Mesothelial cell of epicardium (in vitro differentiated cells): Measurements from ENCODE around the gene PCDHA1. TPM values are rescaled to one million over a fixed set of nuclear protein-coding genes. Genes with fewer than 3 reads are reported as not detected.

Experiments used
- DNase-seq, 2 experiments: peaks; one replicate each; pipeline ENCODE4 v3.0.0; 2021; ENCODE audit warnings: low spot score in 2 of 2; ENCODE audit not compliant: unreplicated experiment in 2 of 2
- H3K27ac Mint-ChIP-seq: 2 replicates; pipeline ENCODE4 v1.8.0; 2021; ENCODE audit warnings: mixed read lengths
- H3K27me3 Mint-ChIP-seq: 2 replicates; pipeline ENCODE4 v1.8.0; 2021; ENCODE audit warnings: low read depth, mixed read lengths
- H3K36me3 Mint-ChIP-seq: 2 replicates; pipeline ENCODE4 v1.8.0; 2021; ENCODE audit warnings: mixed read lengths
- H3K4me1 Mint-ChIP-seq: 2 replicates; pipeline ENCODE4 v1.8.0; 2021; ENCODE audit warnings: mixed read lengths
- H3K4me3 Mint-ChIP-seq: 2 replicates; pipeline ENCODE4 v1.8.0; 2021; ENCODE audit warnings: mild to moderate bottlenecking, moderate library complexity, mixed read lengths
- H3K9me3 Mint-ChIP-seq: 2 replicates; pipeline ENCODE4 v1.8.0; 2021; ENCODE audit warnings: mixed read lengths
- total RNA-seq: library from RNA; stranded (reverse); gene quantifications from 3 replicates; pipeline ENCODE4 v1.2.1, GENCODE V29; 2021
- TF ChIP-seq, protein P1 (sequence below): fragments of 200-600 bp; sonication (generic); IDR thresholded peaks from one replicate; pipeline ENCODE4 v1.5.0; 2021; ENCODE audit warnings: antibody characterized with exemption; ENCODE audit not compliant: unreplicated experiment

The PCDHA1 gene
- total RNA-seq, 1 donor from 2014 or later = not detected

DNA sequence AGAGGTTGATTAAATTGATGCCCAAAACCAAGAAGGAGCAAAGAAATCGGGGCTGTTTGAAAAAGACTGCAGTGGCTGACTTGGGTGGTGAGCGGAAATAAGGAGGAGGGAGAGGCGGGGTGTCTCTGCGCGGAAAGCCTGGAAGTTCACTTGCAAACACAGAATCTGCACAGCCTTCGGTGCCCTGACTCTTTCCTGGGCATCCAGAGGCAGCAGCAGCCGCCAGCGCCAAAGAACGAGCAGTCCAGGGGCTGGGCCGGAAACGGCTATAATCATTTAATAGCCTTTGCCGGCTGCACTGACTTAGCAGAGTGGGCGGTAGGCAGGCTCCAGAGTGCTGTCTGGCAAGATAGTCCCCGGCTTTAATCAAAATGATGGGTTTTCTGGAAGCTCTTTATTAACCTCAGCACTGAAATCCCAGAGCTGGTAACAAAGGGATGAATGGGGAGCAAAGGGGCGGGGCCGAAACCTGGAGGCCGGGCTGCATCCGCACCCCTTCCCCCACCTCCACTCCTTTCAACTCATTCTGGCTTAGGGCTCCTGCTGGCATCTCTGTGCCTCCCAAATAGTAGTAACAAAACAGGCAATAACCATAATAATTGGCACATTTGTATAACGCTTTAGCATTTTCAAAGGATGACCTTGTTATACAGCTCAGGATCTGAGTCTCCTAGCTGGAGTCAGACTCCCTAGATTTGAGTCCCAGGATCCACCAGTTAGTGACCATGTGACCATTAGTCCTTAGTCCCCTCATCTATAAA, 216.1 kb downstream of the PCDHA1 start:
- Mint-ChIP-seq H3K4me3 (peak overlapping the region; percentile 78), H3K9me3 (no peaks in the 10 kb centered on the region), H3K27me3 (no peaks in the 10 kb centered on the region), H3K36me3 (peaks cover 10% of the 10 kb centered on the region), H3K27ac (peak overlapping the region; percentile 92), H3K4me1 (peaks cover 33% of the 10 kb centered on the region)
- peak; percentile 27 to 58 for DNase-seq
- TF ChIP-seq, protein P1, sequence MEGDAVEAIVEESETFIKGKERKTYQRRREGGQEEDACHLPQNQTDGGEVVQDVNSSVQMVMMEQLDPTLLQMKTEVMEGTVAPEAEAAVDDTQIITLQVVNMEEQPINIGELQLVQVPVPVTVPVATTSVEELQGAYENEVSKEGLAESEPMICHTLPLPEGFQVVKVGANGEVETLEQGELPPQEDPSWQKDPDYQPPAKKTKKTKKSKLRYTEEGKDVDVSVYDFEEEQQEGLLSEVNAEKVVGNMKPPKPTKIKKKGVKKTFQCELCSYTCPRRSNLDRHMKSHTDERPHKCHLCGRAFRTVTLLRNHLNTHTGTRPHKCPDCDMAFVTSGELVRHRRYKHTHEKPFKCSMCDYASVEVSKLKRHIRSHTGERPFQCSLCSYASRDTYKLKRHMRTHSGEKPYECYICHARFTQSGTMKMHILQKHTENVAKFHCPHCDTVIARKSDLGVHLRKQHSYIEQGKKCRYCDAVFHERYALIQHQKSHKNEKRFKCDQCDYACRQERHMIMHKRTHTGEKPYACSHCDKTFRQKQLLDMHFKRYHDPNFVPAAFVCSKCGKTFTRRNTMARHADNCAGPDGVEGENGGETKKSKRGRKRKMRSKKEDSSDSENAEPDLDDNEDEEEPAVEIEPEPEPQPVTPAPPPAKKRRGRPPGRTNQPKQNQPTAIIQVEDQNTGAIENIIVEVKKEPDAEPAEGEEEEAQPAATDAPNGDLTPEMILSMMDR = no peak

DNA sequence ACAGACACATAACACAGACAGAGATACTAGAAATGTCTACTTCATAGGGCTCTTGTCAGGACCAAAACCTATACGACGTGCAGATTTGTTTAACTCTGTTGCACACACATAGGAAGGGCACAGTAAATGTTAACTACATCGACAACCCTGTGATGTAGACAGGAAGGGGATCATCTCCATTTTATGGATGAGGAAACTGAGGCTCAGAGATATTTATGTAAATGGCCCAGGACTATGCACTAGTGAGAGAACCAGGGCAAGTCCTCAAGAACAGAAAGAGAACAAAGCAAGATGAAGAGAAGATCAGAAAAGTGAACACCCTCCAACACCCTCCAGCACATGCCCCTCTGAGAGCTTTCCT, 216.6 kb downstream of the PCDHA1 start:
- Mint-ChIP-seq H3K4me3 (peak overlapping the region; percentile 78), H3K4me1 (peaks cover 31% of the 10 kb centered on the region), H3K27me3 (no peaks in the 10 kb centered on the region), H3K36me3 (peaks cover 11% of the 10 kb centered on the region), H3K27ac (peak overlapping the region; percentile 92), H3K9me3 (no peaks in the 10 kb centered on the region)
- TF ChIP-seq, protein P1 = no peak
- no peak for DNase-seq

DNA sequence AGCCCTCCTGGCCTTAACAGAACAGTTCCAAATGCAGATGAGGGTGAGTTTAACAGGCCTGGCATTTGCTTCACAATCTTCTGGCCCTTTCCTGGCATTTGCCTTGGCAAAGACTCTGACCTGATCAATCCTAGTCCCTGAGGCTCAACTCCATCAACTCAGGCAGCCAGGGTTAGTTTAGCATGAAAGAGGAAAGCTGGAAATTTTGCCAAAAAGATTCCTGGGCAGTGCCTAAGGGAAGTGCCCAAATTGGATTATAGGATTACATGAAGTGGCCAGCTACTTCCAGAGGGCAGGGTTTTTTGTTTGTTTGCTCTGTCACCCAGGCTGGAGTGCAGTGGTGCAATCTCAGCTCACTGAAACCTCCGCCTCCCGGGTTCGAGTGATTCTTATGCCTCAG, 217.1 kb downstream of the PCDHA1 start:
- H3K4me1 Mint-ChIP-seq = peaks cover 31% of the 10 kb centered on the region
- no peaks in the 10 kb centered on the region for H3K9me3 Mint-ChIP-seq
- H3K36me3 Mint-ChIP-seq = peaks cover 16% of the 10 kb centered on the region
- H3K4me3 Mint-ChIP-seq = no peak overlapping the region
- H3K27me3 Mint-ChIP-seq = no peaks in the 10 kb centered on the region
- no peak for DNase-seq
- H3K27ac Mint-ChIP-seq = no peak overlapping the region
- TF ChIP-seq, protein P1 = no peak

DNA sequence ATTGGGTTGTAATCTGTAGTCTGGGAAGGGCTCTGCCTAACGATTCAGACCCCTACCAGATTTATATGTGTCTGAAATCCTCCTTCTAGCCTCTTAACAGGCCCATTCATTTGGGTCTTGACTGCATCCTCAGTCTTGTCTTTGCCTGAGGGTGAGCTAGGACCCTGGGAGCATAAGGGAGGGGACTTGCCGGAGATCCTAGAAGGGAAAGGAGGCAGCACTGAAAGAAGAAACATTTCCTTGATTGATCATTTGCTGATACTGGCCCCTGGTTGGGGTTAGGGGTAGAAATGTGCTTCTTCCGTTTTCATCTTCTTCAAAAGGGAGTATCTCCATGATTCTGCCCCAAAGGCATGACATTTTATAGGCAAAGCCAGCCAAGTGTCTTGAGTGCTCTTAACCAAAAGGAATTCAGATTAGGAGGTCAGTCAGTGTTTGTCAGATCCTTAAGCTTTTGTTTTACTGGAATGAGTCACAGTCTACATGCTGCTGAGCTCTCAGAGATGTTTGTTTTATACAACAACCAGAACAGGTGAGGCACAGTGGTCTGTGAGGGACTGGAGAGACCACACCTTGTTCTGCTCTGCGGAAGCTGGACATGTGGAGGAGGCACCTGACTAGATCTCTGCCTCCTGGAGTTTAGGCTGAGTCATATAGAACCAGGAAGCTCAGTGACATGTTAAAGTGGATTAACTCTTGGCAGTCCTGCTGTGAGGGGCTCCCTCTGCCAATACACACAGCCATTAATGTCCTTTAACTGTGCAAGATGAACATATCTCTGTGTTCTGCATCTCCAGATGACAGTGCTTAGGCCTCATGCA, 218.1 kb downstream of the PCDHA1 start:
- DNase-seq = no peak
- Mint-ChIP-seq H3K27me3 (no peaks in the 10 kb centered on the region), H3K4me1 (peaks cover 31% of the 10 kb centered on the region), H3K36me3 (peaks cover 19% of the 10 kb centered on the region), H3K27ac (peak overlapping the region; percentile 94), H3K4me3 (no peak overlapping the region), H3K9me3 (no peaks in the 10 kb centered on the region)
- TF ChIP-seq, protein P1 = no peak

DNA sequence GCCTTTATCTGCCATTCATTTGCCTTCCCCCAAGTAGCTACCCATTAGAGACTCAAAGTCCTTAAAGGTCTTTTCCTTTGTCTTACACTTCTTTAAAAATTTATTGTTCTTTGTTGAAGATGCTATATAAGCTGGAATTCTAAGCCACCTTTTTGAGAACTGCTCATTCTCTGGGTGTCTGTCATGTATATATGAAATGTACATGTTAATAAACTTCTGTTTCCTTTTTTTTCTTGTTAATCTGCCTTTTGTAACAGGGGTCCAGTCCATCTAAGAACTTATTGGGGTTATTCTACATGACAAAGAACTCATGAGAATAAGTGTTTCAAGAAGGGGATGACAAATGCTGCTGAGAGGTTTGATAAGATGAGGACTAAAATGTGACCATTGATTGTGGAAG, 221.9 kb downstream of the PCDHA1 start:
- Mint-ChIP-seq H3K36me3 (peaks cover 33% of the 10 kb centered on the region), H3K27me3 (no peaks in the 10 kb centered on the region), H3K27ac (no peak overlapping the region), H3K4me1 (peaks cover 13% of the 10 kb centered on the region), H3K4me3 (no peak overlapping the region), H3K9me3 (no peaks in the 10 kb centered on the region)
- no peak for DNase-seq
- TF ChIP-seq, protein P1 = no peak
